22Rv1 (cell line): ENCODE measurements around the gene CHD2.

Source experiments
- CTCF ChIP-seq: fragments of 450-650 bp; IDR thresholded peaks from 2 replicates; pipeline ENCODE4 v1.5.1; 2017; ENCODE audit warnings: mild to moderate bottlenecking
- ZFX ChIP-seq: fragments of 450-650 bp; IDR thresholded peaks from 2 replicates; pipeline ENCODE4 v1.6.1; 2017; ENCODE audit warnings: antibody characterized with exemption, borderline replicate concordance

GRCh38 chr15:92882697-92883162 lies 17.4 kb upstream of the CHD2 start:
- no peak for TF ChIP-seq CTCF
- no peak for TF ChIP-seq ZFX
